ENCODE data around the gene CRKL.

DNA sequence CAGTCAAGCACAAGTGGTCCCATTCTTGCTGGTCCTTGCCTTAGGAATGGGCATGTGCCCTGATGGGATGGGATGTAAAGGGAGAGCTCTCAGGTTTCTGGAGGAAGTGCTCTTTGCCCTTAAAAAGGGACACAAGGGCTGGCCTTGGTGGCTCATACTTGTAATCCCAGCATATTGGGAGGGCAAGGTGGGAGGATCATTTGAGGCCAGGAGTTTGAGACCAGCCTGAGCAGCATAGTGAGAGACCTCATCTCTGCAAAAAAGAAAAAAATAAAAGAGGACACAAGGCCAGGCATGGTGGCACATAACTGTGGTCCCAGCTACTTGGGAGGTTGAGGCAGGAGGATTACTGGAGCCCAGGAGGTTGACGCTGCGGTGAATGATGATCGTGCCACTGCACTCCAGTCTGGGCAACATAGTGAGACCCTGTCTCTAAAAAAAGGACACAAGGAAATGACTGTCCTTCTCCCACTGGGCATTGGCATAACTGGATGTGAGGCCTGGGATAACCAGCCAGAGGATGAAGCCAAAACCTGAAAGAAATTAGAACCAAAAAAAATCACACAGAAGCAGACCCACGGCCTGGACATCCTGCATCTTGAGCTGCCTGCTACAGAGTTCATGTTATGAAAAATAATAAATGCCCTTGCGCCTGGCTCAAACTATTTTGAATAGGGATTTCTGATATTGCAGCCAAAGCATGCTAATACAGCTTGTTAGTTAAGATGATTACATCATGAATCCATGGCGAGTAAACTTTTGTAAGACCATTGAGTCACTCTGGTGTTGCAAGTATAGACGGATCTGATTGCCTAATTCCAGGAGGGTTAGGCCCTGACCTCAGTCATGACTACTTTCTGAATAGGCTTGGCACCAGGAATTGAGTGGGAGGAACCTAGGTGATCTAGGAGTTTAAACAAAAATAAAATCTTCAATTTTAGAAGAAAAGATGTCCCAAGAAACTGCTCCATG, 12.9 kb upstream of the CRKL start:
- no peak for TF ChIP-seq EZH2 (IDR thresholded peaks at IDR 0.05; ENCODE audit: insufficient read depth, poor library complexity, severe bottlenecking)
- no peak for TF ChIP-seq EZH2phosphoT487 (IDR thresholded peaks at IDR 0.05; ENCODE audit: insufficient read depth, low read depth)
